ENCODE data around the gene CTXN2. TPM values are rescaled to one million over a fixed set of nuclear protein-coding genes. Genes with fewer than 3 reads are reported as not detected.

CTXN2 gene
- total and polyA plus RNA-seq, 2 of the 13 experiments (the other 11 are each of a cell fraction or from before 2014, with no cell fraction given), result not detected

Other genes starting within 250 kb of the CTXN2 start
- not detected in 2 replicates for gene SLC24A5, start 70.7 kb upstream of the CTXN2 start, total RNA-seq (2016; rRNA removed; fragmentation: Illumina TruSeq; extraction: Trizol)
- gene SLC24A5, start 70.7 kb upstream of the CTXN2 start, polyA plus RNA-seq (2011; rRNA removed), result not detected in 2 replicates
- gene MYEF2, start 13.4 kb upstream of the CTXN2 start, total RNA-seq (2016; rRNA removed; fragmentation: Illumina TruSeq; extraction: Trizol), result 9.6 and 10.3 TPM in 2 replicates
- gene MYEF2, start 13.4 kb upstream of the CTXN2 start, polyA plus RNA-seq (2011; rRNA removed), result 10.1 and 10.5 TPM in 2 replicates
- gene SLC12A1, start 14.6 kb downstream of the CTXN2 start, total RNA-seq (2016; rRNA removed; fragmentation: Illumina TruSeq; extraction: Trizol), result not detected in 2 replicates
- gene SLC12A1, start 14.6 kb downstream of the CTXN2 start, polyA plus RNA-seq (2011; rRNA removed), result not detected in 2 replicates
- 131 and 133 TPM in 2 replicates for gene DUT, start 139.8 kb downstream of the CTXN2 start, total RNA-seq (2016; rRNA removed; fragmentation: Illumina TruSeq; extraction: Trizol)
- 27.8 and 36.7 TPM in 2 replicates for gene DUT, start 139.8 kb downstream of the CTXN2 start, polyA plus RNA-seq (2011; rRNA removed)

Data from HepG2 (cell line).